GM12892 (cell line): Measurements from ENCODE around the gene TSR3.

Experiments used
- POLR2A ChIP-seq: IDR thresholded peaks from 2 replicates; pipeline ENCODE4 v1.6.1; 2011; ENCODE audit warnings: low read depth, low read length, control low read depth
- POLR2AphosphoS5 ChIP-seq: IDR thresholded peaks from 2 replicates; pipeline ENCODE4 v1.6.1; 2011; ENCODE audit warnings: low read depth, low read length, control low read depth
- TAF1 ChIP-seq: IDR thresholded peaks from 2 replicates; pipeline ENCODE4 v1.6.1; 2011; ENCODE audit warnings: low read depth, mild to moderate bottlenecking, control low read depth, low read length, borderline replicate concordance

GRCh38 chr16:1395444-1396031 lies 43.9 kb upstream of the TSR3 start:
- TF ChIP-seq POLR2A (no peak), POLR2AphosphoS5 (no peak), TAF1 (no peak)
